ENCODE results near the gene IGFL2. TPM values are rescaled to one million over a fixed set of nuclear protein-coding genes. Genes with fewer than 3 reads are reported as not detected.

The IGFL2 gene
- total and polyA plus RNA-seq, 2 donors from 2014 or later, result not detected

DNA sequence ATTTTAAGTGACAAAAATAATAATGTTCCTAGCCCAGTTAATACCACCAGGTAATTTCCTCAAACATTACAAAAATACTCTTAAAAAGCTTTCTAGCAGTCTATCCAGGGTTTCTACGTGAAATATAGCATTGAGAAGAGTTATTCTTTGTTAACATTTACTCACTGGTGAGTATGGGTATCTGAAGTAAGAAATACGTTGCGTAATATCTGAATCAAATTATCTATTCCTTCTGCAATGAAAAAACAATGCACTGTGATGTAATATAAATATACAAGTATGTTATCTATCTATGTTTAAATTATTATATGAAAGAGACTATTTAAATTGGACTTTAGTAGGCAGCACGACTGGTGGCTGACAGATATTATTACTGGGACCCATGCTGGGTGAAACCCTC is 5.7 kb upstream of the IGFL2 start:
- intact Hi-C loops (cut with DNase I), result no loop called here
- no peak overlapping the region for H3K27ac ChIP-seq (ENCODE audit: low read depth in 2 of 2, low read length in 2 of 2)
- FAIRE-seq (no peak), DNase-seq (no peak)
- no peak for TF ChIP-seq CTCF (IDR thresholded peaks at IDR 0.05; ENCODE audit: borderline replicate concordance, extremely low read depth, insufficient read depth)
- no peaks in the 10 kb centered on the region for H3K4me1 ChIP-seq (ENCODE audit: control insufficient read depth in 2 of 3, insufficient read depth in 2 of 3, low read depth in 1 of 3, low read length in 3 of 3)
- no peak overlapping the region for H3K9ac ChIP-seq (ENCODE audit: low read length in 3 of 3)
- no peak overlapping the region for H3K4me3 ChIP-seq (ENCODE audit: low read length in 3 of 3)
- H3K36me3 ChIP-seq (ENCODE audit: control insufficient read depth in 2 of 3, insufficient read depth in 3 of 3, low read length in 3 of 3), result no peaks in the 10 kb centered on the region
- H3K27me3 ChIP-seq (ENCODE audit: control insufficient read depth, insufficient read depth, low read length), result no peaks in the 10 kb centered on the region
- no peaks in the 10 kb centered on the region for H3K9me3 ChIP-seq (ENCODE audit: control insufficient read depth in 2 of 3, insufficient read depth in 1 of 3, low read length in 3 of 3)

DNA sequence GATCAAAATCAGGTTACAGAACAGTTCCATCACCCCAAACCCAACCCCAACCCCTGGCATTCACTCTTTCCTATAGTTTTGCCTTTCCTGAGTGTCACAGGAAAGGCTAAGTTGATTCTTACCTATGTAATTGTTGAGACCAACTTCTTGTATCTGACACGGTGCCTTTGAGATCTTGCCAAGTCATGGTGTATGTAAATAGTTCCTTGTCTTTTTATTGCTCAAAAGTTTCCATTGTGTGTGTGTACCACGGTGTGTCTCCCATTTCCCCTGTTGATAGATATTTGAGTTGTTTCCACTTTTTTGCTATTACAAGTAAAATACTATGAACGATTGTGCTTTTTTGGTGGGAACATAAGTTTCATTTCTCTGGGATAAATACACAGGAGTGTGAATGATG is 3.3 kb upstream of the IGFL2 start:
- Histone ChIP-seq H3K4me1 (ENCODE audit: control insufficient read depth in 2 of 3, insufficient read depth in 2 of 3, low read depth in 1 of 3, low read length in 3 of 3) (no peaks in the 10 kb centered on the region), H3K27me3 (ENCODE audit: control insufficient read depth, insufficient read depth, low read length) (no peaks in the 10 kb centered on the region), H3K9ac (ENCODE audit: low read length in 3 of 3) (no peak overlapping the region), H3K27ac (ENCODE audit: low read depth in 2 of 2, low read length in 2 of 2) (no peak overlapping the region), H3K4me3 (ENCODE audit: low read length in 3 of 3) (no peak overlapping the region), H3K36me3 (ENCODE audit: control insufficient read depth in 2 of 3, insufficient read depth in 3 of 3, low read length in 3 of 3) (no peaks in the 10 kb centered on the region), H3K9me3 (ENCODE audit: control insufficient read depth in 2 of 3, insufficient read depth in 1 of 3, low read length in 3 of 3) (no peaks in the 10 kb centered on the region)
- no peak for DNase-seq
- no peak for TF ChIP-seq CTCF (IDR thresholded peaks at IDR 0.05; ENCODE audit: borderline replicate concordance, extremely low read depth, insufficient read depth)
- intact Hi-C loops (cut with DNase I), result no loop called here
- FAIRE-seq, result no peak

DNA sequence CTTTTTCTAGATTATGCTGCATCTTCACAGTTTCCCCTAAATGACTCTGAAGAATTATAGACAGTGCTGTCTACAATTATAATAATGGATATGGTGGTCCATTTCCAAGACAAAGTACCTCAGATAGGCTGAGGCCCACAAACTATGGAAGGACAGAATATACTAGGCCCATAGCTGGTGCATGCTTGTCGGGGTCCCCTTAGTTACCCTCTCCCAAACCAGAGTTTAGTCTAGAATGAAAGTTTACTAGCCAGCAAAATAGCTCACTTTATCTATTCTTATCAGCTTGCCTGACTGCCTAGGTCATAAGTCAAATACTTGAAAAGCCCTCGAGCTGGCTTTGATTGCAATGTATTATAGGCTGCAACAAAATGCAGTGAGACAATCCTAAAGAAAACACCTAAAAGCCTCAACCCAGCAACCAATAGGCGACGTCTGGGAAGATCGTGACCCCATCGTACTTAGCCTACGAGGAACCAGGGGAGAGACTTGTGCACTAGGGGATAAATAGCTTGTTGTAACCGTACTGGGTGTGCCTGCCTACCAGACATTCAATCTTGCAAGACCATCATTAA is 785 bp upstream of the IGFL2 start:
- intact Hi-C loops (cut with DNase I), result no loop called here
- Histone ChIP-seq H3K9ac (ENCODE audit: low read length in 3 of 3) (no peak overlapping the region), H3K4me3 (ENCODE audit: low read length in 3 of 3) (no peak overlapping the region), H3K27me3 (ENCODE audit: control insufficient read depth, insufficient read depth, low read length) (no peaks in the 10 kb centered on the region), H3K36me3 (ENCODE audit: control insufficient read depth in 2 of 3, insufficient read depth in 3 of 3, low read length in 3 of 3) (no peaks in the 10 kb centered on the region), H3K9me3 (ENCODE audit: control insufficient read depth in 2 of 3, insufficient read depth in 1 of 3, low read length in 3 of 3) (no peaks in the 10 kb centered on the region), H3K27ac (ENCODE audit: low read depth in 2 of 2, low read length in 2 of 2) (no peak overlapping the region), H3K4me1 (ENCODE audit: control insufficient read depth in 2 of 3, insufficient read depth in 2 of 3, low read depth in 1 of 3, low read length in 3 of 3) (no peaks in the 10 kb centered on the region)
- no peak for TF ChIP-seq CTCF (IDR thresholded peaks at IDR 0.05; ENCODE audit: borderline replicate concordance, extremely low read depth, insufficient read depth)
- DNase-seq (no peak), FAIRE-seq (no peak)

- TF ChIP-seq CTCF (IDR thresholded peaks at IDR 0.05; ENCODE audit: borderline replicate concordance, extremely low read depth, insufficient read depth), result no peak
- Histone ChIP-seq H3K27me3 (ENCODE audit: control insufficient read depth, insufficient read depth, low read length) (no peaks in the 10 kb centered on the region), H3K4me3 (ENCODE audit: low read length in 3 of 3) (no peak overlapping the region), H3K27ac (ENCODE audit: low read depth in 2 of 2, low read length in 2 of 2) (no peak overlapping the region), H3K9ac (ENCODE audit: low read length in 3 of 3) (no peak overlapping the region), H3K36me3 (ENCODE audit: control insufficient read depth in 2 of 3, insufficient read depth in 3 of 3, low read length in 3 of 3) (no peaks in the 10 kb centered on the region), H3K9me3 (ENCODE audit: control insufficient read depth in 2 of 3, insufficient read depth in 1 of 3, low read length in 3 of 3) (no peaks in the 10 kb centered on the region), H3K4me1 (ENCODE audit: control insufficient read depth in 2 of 3, insufficient read depth in 2 of 3, low read depth in 1 of 3, low read length in 3 of 3) (no peaks in the 10 kb centered on the region)
- FAIRE-seq (no peak), DNase-seq (no peak)
- intact Hi-C loops (cut with DNase I), result no loop called here
Measured at GRCh38 chr19:46150606-46151005, 2.6 kb downstream of the IGFL2 start.

Data from kidney (tissue), 14 donors.